Measurements from ENCODE around the gene UGT1A8. TPM values are rescaled to one million over a fixed set of nuclear protein-coding genes. Genes with fewer than 3 reads are reported as not detected.

The UGT1A8 gene
- total and polyA plus RNA-seq, 2 donors (not counting 1 experiment from before 2014, with no cell fraction given), result not detected

DNA sequence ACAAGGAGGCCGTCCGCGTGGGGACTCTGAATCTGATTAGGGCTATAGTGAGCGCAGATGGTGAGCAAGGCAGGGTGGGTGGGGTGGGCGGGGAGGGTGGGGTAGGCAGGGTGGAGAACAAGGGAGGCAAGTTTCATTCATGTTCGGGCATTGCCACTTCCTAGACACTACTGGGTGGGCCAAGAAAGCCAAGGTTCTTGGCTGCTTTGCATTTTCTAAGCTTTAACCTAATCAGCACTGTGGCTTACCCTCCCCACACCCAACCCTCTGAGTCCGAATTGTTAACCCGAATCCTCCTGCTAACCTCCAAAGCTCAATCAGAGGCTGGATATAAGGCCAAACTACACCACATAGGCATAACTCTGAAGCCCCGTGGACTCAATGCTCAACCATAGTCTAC, 178.8 kb downstream of the UGT1A8 start:
- H3K79me2 ChIP-seq (ENCODE audit: control insufficient read depth, insufficient read depth, low read length), result no peaks in the 10 kb centered on the region
- no peak for TF ChIP-seq EZH2 (IDR thresholded peaks at IDR 0.05; ENCODE audit: borderline replicate concordance, insufficient read depth, low read depth, low read length, poor library complexity, severe bottlenecking)
- TF ChIP-seq, protein P1, sequence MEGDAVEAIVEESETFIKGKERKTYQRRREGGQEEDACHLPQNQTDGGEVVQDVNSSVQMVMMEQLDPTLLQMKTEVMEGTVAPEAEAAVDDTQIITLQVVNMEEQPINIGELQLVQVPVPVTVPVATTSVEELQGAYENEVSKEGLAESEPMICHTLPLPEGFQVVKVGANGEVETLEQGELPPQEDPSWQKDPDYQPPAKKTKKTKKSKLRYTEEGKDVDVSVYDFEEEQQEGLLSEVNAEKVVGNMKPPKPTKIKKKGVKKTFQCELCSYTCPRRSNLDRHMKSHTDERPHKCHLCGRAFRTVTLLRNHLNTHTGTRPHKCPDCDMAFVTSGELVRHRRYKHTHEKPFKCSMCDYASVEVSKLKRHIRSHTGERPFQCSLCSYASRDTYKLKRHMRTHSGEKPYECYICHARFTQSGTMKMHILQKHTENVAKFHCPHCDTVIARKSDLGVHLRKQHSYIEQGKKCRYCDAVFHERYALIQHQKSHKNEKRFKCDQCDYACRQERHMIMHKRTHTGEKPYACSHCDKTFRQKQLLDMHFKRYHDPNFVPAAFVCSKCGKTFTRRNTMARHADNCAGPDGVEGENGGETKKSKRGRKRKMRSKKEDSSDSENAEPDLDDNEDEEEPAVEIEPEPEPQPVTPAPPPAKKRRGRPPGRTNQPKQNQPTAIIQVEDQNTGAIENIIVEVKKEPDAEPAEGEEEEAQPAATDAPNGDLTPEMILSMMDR (IDR thresholded peaks at IDR 0.05), result no peak
- ATAC-seq (ENCODE audit: low read depth), result no peak
- no peak overlapping the region for H3K4me3 ChIP-seq (ENCODE audit: control extremely low read depth in 1 of 5, extremely low read depth in 1 of 5, insufficient read depth in 1 of 5, low read depth in 2 of 5, low read length in 4 of 5)
- peaks cover 2% of the 10 kb centered on the region for H3K9me3 Mint-ChIP-seq (ENCODE audit: insufficient read depth)
- H2AFZ ChIP-seq (ENCODE audit: insufficient read depth, low read depth, low read length, poor library complexity, severe bottlenecking), result no peak overlapping the region
- no peaks in the 10 kb centered on the region for H4K20me1 ChIP-seq (ENCODE audit: control insufficient read depth, insufficient read depth, low read length, poor library complexity, severe bottlenecking)
- ChIA-PET CTCF (no interaction called here), POLR2A (no interaction called here)
- 91% methylated on average over 2 of the region's 9 CpGs for WGBS (ENCODE audit: insufficient coverage)
- DNase-seq, result no peak
- peaks cover 3% of the 10 kb centered on the region for H3K27me3 Mint-ChIP-seq
- no peak overlapping the region for H3K4me2 ChIP-seq (replicated peaks; ENCODE audit: low read depth, low read length, poor library complexity, severe bottlenecking)
- H3K27ac Mint-ChIP-seq, result no peak overlapping the region
- no peak overlapping the region for H3K9ac ChIP-seq (ENCODE audit: low read length)
- no peak overlapping the region for H3K27ac ChIP-seq (ENCODE audit: low read length in 2 of 2)
- intact Hi-C loops (cut with micrococcal nuclease), result no loop called here
- H3K9me3 ChIP-seq (ENCODE audit: control extremely low read depth in 1 of 3, control insufficient read depth in 2 of 3, insufficient read depth in 1 of 3, low read length in 2 of 3), result peaks cover 0 to 3% (median 0%) of the 10 kb centered on the region in 3 donors
- no peaks in the 10 kb centered on the region for H3K4me1 ChIP-seq (ENCODE audit: control insufficient read depth in 2 of 2, insufficient read depth in 2 of 2, low read length in 2 of 2)
- H3K36me3 ChIP-seq (replicated peaks in 1 of 2; ENCODE audit: control extremely low read depth in 1 of 2, control insufficient read depth in 1 of 2, extremely low read depth in 1 of 2, insufficient read depth in 2 of 2, low read length in 1 of 2), result no peaks in the 10 kb centered on the region
- no peak overlapping the region for H3K4me3 Mint-ChIP-seq
- no peaks in the 10 kb centered on the region for H3K27me3 ChIP-seq (replicated peaks in 1 of 4; ENCODE audit: control extremely low read depth in 1 of 4, control insufficient read depth in 3 of 4, insufficient read depth in 4 of 4, low read length in 3 of 4)
- no peaks in the 10 kb centered on the region for H3K4me1 Mint-ChIP-seq

DNA sequence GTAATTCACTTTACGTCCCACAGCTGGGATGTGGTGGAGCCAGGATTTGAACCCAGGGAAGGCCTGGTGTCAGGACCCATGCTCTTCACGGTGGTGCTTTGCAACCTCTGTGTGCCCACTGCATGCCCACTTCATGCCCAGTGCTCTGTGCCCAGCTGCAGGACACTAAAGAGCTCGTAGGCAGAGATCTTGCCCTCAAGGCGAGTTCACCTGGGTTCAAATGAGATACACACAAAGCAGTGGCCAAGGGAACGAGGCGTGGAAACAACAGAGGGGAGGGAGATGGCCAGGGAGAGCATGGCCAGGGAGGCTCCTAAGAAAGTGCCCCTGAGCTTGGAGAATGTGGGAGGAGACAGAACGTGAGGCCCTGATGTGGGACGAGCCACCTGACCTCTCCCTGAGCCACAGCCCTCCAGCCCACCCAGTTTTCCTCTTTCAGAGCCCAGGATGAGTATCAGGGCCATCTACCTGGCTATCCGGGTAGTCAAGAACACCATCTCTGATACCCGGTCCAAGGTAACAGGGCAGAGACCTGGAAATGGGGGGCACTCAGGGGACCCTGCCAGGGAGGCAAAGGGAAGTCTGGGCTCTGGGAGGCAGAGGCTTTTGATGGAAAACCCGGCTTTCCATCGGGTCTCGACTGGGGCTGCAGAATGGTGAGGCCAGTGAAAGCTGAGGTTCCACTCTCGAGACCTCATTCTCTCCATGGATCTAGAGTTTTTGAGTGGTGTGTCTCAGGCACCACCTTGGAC, 181.1 kb downstream of the UGT1A8 start:
- ChIA-PET POLR2A (no interaction called here), CTCF (no interaction called here)
- H3K4me1 Mint-ChIP-seq, result no peaks in the 10 kb centered on the region
- no peak for ATAC-seq (ENCODE audit: low read depth)
- WGBS (ENCODE audit: insufficient coverage), result 85% methylated on average over 11 of the region's 14 CpGs
- H3K9me3 Mint-ChIP-seq (ENCODE audit: insufficient read depth), result peaks cover 2% of the 10 kb centered on the region
- no peaks in the 10 kb centered on the region for H3K9me3 ChIP-seq (ENCODE audit: control extremely low read depth in 1 of 3, control insufficient read depth in 2 of 3, insufficient read depth in 1 of 3, low read length in 2 of 3)
- H3K27me3 ChIP-seq (replicated peaks in 1 of 4; ENCODE audit: control extremely low read depth in 1 of 4, control insufficient read depth in 3 of 4, insufficient read depth in 4 of 4, low read length in 3 of 4), result peaks cover 0 to 4% (median 0%) of the 10 kb centered on the region in 4 experiments
- H3K79me2 ChIP-seq (ENCODE audit: control insufficient read depth, insufficient read depth, low read length), result no peaks in the 10 kb centered on the region
- DNase-seq, result no peak
- no peak overlapping the region for H3K4me2 ChIP-seq (replicated peaks; ENCODE audit: low read depth, low read length, poor library complexity, severe bottlenecking)
- H3K27me3 Mint-ChIP-seq, result peaks cover 7% of the 10 kb centered on the region
- no peaks in the 10 kb centered on the region for H4K20me1 ChIP-seq (ENCODE audit: control insufficient read depth, insufficient read depth, low read length, poor library complexity, severe bottlenecking)
- H3K4me3 Mint-ChIP-seq, result no peak overlapping the region
- TF ChIP-seq, protein P1 (IDR thresholded peaks at IDR 0.05), result no peak
- no peak for TF ChIP-seq EZH2 (IDR thresholded peaks at IDR 0.05; ENCODE audit: borderline replicate concordance, insufficient read depth, low read depth, low read length, poor library complexity, severe bottlenecking)
- H3K27ac Mint-ChIP-seq, result no peak overlapping the region
- H3K36me3 ChIP-seq (replicated peaks in 1 of 2; ENCODE audit: control extremely low read depth in 1 of 2, control insufficient read depth in 1 of 2, extremely low read depth in 1 of 2, insufficient read depth in 2 of 2, low read length in 1 of 2), result no peaks in the 10 kb centered on the region
- H2AFZ ChIP-seq (ENCODE audit: insufficient read depth, low read depth, low read length, poor library complexity, severe bottlenecking), result no peak overlapping the region
- no peak overlapping the region for H3K27ac ChIP-seq (ENCODE audit: low read length in 2 of 2)
- H3K9ac ChIP-seq (ENCODE audit: low read length), result no peak overlapping the region
- H3K4me3 ChIP-seq (ENCODE audit: control extremely low read depth in 1 of 5, extremely low read depth in 1 of 5, insufficient read depth in 1 of 5, low read depth in 2 of 5, low read length in 4 of 5), result no peak overlapping the region
- H3K4me1 ChIP-seq (ENCODE audit: control insufficient read depth in 2 of 2, insufficient read depth in 2 of 2, low read length in 2 of 2), result no peaks in the 10 kb centered on the region
- intact Hi-C loops (cut with micrococcal nuclease), result no loop called here

Data from B cell (primary cell).